Measurements from ENCODE around the gene GRIN3B. TPM values are rescaled to one million over a fixed set of nuclear protein-coding genes. Genes with fewer than 3 reads are reported as not detected.

The GRIN3B gene
- total and polyA plus RNA-seq, 2 of the 8 experiments (the other 6 are each of a cell fraction or from before 2014, with no cell fraction given): 0.45 to 1.0 TPM

DNA sequence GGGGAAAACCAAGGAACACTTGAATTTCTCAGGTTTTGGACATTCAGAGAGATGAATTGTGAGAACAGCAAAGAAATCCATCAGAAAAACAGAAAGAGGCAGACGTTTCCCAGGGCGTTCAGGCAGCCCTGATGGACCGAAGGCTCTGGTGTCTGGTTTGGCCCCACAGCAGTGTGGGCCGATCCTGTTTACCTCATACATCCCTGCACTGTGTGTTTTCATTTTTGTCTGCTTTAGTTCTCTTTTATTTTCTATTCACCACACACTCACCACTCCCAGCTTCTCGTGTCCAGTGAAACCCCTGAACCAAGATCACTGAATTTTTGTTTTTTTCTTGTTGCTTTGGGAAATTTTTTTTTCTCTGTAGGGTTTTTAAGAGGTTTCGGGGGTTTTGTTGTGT is 27.9 kb upstream of the GRIN3B start:
- H4K5ac ChIP-seq (ENCODE audit: insufficient read length, low read depth, low read length): no peak overlapping the region
- H4K8ac ChIP-seq (ENCODE audit: extremely low read depth, insufficient read depth, low read length): no peak overlapping the region
- H3K23ac ChIP-seq (ENCODE audit: insufficient read length): no peak overlapping the region
- no peaks in the 10 kb centered on the region for H4K20me1 ChIP-seq (replicated peaks in 1 of 2; ENCODE audit: control insufficient read depth in 1 of 2, insufficient read depth in 2 of 2, low read length in 2 of 2)
- H2BK5ac ChIP-seq (ENCODE audit: low read depth, low read length): no peak overlapping the region
- TF ChIP-seq KDM1A (IDR thresholded peaks at IDR 0.05; ENCODE audit: borderline replicate concordance, low read length) (0 out of 2 replicates have a peak, but pooled peaks have one; percentile 13), HDAC6 (IDR thresholded peaks at IDR 0.05; ENCODE audit: low read depth, low read length) (no peak)
- no peak overlapping the region for H2BK120ac ChIP-seq (replicated peaks; ENCODE audit: low read depth, low read length)
- no peak overlapping the region for H3K4ac ChIP-seq (replicated peaks; ENCODE audit: insufficient read length, low read depth, low read length)
- no peak overlapping the region for H3K27ac ChIP-seq (ENCODE audit: low read depth, low read length)
- no peak overlapping the region for H3K4me3 ChIP-seq (ENCODE audit: extremely low read depth in 1 of 4, insufficient read depth in 2 of 4, low read depth in 3 of 4, low read length in 4 of 4)
- WGBS, 2 experiments (ENCODE audit: extremely low coverage in 1 of 2, insufficient coverage in 1 of 2, insufficient read length in 1 of 2, insufficient replicate concordance in 2 of 2, low coverage in 1 of 2, low lambda C conversion rate in 2 of 2, missing lambda C conversion rate in 1 of 2): 96% methylated on average over 6 of the region's 6 CpGs; no CpG with 5 or more reads in 1 of the 2 experiments
- H3K18ac ChIP-seq (ENCODE audit: extremely low read depth, low read length): no peak overlapping the region
- POLR2A ChIA-PET (ENCODE audit: partially characterized antibody): interaction anchor here (0.6 to 0.7 kb wide), 2 partner anchors 12 to 49 kb away, joined by 3 to 5 read pairs; partner anchors contain the start of gene WDR18
- CTCF ChIA-PET (ENCODE audit: partially characterized antibody): interaction anchor here (0.6 to 2.6 kb wide), 5 partner anchors 40 to 242 kb away, joined by 3 to 23 read pairs (median 3); no protein-coding TSS in a partner anchor
- H3K23me2 ChIP-seq (ENCODE audit: low read depth, low read length): no peaks in the 10 kb centered on the region
- no peak overlapping the region for H2BK20ac ChIP-seq (ENCODE audit: low read length)
- H2BK12ac ChIP-seq (ENCODE audit: low read depth, low read length): no peak overlapping the region
- FAIRE-seq (no peak), DNase-seq (ENCODE audit: low read depth in 1 of 2, low spot score in 2 of 2) (no peak)
- peaks cover 0 to 3% (median 0%) of the 10 kb centered on the region in 4 experiments; a peak in 1 of 7 replicates for H3K4me1 ChIP-seq (replicated peaks in 1 of 4; ENCODE audit: control insufficient read depth in 3 of 4, insufficient read depth in 4 of 4, low read length in 3 of 4)
- H4K91ac ChIP-seq (replicated peaks; ENCODE audit: insufficient read length, low read length): no peak overlapping the region
- H2AK5ac ChIP-seq (ENCODE audit: low read depth, low read length): no peak overlapping the region
- H3K4me2 ChIP-seq (ENCODE audit: insufficient read depth in 1 of 2, low read depth in 2 of 2, low read length in 2 of 2): no peak overlapping the region
- no peak overlapping the region for H3K56ac ChIP-seq (replicated peaks; ENCODE audit: insufficient read length, low read depth, low read length)
- H3K27me3 ChIP-seq (replicated peaks in 1 of 4; ENCODE audit: control insufficient read depth in 3 of 4, extremely low read depth in 1 of 4, insufficient read depth in 3 of 4, low read length in 3 of 4): no peaks in the 10 kb centered on the region
- H2BK15ac ChIP-seq (ENCODE audit: low read length): no peak overlapping the region
- H3K14ac ChIP-seq (ENCODE audit: insufficient read length): no peak overlapping the region
- H3K9ac ChIP-seq (replicated peaks in 1 of 4; ENCODE audit: extremely low read depth in 1 of 4, low read depth in 3 of 4, low read length in 3 of 4): no peak overlapping the region
- H3K79me2 ChIP-seq (ENCODE audit: control insufficient read depth in 1 of 2, insufficient read depth in 2 of 2, low read length in 2 of 2): no peaks in the 10 kb centered on the region
- H2AFZ ChIP-seq (ENCODE audit: low read length): no peak overlapping the region
- H3K36me3 ChIP-seq (ENCODE audit: control insufficient read depth in 2 of 4, insufficient read depth in 4 of 4, low read length in 3 of 4): peaks cover 9 to 47% (median 24%) of the 10 kb centered on the region in 4 experiments; a peak in 7 of 8 replicates
- H3K79me1 ChIP-seq (ENCODE audit: low read depth, low read length): no peaks in the 10 kb centered on the region
- H3K9me3 ChIP-seq (ENCODE audit: insufficient read depth in 2 of 2, low read depth in 1 of 2, low read length in 1 of 2): peaks cover 5 to 11% of the 10 kb centered on the region in 2 experiments

All from H1 (cell line).